ACC112 (cell line): ENCODE measurements around the gene ZNF169.
A peak's percentile ranks its signal among the peaks of the same experiment; 100 is the strongest.
"Not testable (repeated sequence)": the region's sequence is repeated elsewhere in the genome, so short reads cannot be mapped to it uniquely, and the experiment has no call there.

ENCODE experiments used
- H2AFZ ChIP-seq: fragments of 200-600 bp; sonication (generic); one replicate; pipeline ENCODE4 v1.6.0; 2017; ENCODE audit warnings: antibody characterized with exemption, low read length; ENCODE audit not compliant: unreplicated experiment
- H3K27ac ChIP-seq: fragments of 200-600 bp; sonication (generic); 2 replicates; pipeline ENCODE4 v1.5.1; 2014; ENCODE audit warnings: low read depth, mild to moderate bottlenecking, antibody characterized with exemption, low read length, moderate library complexity
- H3K27me3 ChIP-seq: fragments of 200-600 bp; sonication (generic); 2 replicates; pipeline ENCODE4 v1.6.1; 2014; ENCODE audit warnings: mild to moderate bottlenecking, antibody characterized with exemption, low read length, moderate library complexity, mixed read lengths; ENCODE audit not compliant: insufficient read depth
- H3K36me3 ChIP-seq: fragments of 200-600 bp; sonication (generic); 2 replicates; pipeline ENCODE4 v1.6.1; 2016; ENCODE audit warnings: mild to moderate bottlenecking, antibody characterized with exemption, low read length, moderate library complexity, mixed read lengths; ENCODE audit not compliant: insufficient read depth
- H3K4me1 ChIP-seq: fragments of 200-600 bp; sonication (generic); one replicate; pipeline ENCODE4 v1.6.1; 2016; ENCODE audit warnings: low read length, mixed read lengths; ENCODE audit not compliant: insufficient read depth, unreplicated experiment, control insufficient read depth
- H3K4me3 ChIP-seq: fragments of 200-600 bp; sonication (generic); 2 replicates; pipeline ENCODE4 v1.5.1; 2014; ENCODE audit warnings: mild to moderate bottlenecking, low read depth, low read length
- H3K79me2 ChIP-seq: fragments of 200-600 bp; sonication (generic); one replicate; pipeline ENCODE4 v1.6.0; 2016; ENCODE audit warnings: low read length; ENCODE audit not compliant: control insufficient read depth, unreplicated experiment, insufficient read depth

ZNF169 gene

DNA sequence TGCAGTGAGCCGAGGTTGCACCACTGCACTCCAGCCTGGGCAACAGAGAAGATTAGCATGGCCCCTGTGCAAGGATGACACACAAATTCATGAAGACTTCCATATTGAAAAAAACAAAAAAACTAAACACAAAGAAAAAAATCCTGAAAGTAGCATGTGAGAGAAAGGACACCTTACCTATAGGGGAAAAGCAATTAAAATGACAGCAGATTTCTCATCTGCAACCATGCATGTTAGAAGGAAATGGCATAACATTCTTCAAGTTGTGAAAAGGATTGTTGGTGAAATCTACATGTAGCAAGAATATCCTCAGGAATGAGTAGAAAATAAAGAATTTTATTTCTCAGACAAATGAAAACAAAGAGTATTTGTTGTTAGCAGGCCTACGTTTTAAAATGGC, 13.4 kb upstream of the ZNF169 start:
- Histone ChIP-seq H3K27me3 (no peaks in the 10 kb centered on the region), H3K79me2 (no peaks in the 10 kb centered on the region), H3K4me3 (no peak overlapping the region), H3K4me1 (no peaks in the 10 kb centered on the region), H3K27ac (no peak overlapping the region), H2AFZ (no peak overlapping the region), H3K36me3 (no peaks in the 10 kb centered on the region)

DNA sequence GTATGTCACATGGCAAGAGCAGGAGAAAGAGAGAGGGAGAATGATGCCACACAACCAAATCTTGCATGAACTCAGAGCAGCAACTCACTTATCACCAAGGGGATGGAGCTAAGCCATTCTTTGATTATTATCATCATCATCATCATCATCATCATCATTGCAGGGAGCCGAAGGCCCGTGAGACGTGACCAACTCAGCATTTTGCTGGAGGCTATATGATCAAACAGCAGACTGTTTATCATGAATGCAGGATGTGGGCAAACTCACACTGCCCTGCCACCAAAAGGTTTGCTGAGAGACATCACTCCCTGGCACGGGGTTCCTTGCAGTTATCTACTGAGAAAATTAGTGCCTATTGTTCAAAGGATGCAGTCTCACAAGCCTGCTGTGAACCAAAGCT, 8.6 kb upstream of the ZNF169 start:
- H2AFZ ChIP-seq = no peak overlapping the region
- no peak overlapping the region for H3K4me3 ChIP-seq
- H3K79me2 ChIP-seq = no peaks in the 10 kb centered on the region
- H3K36me3 ChIP-seq = no peaks in the 10 kb centered on the region
- H3K27me3 ChIP-seq = no peaks in the 10 kb centered on the region
- no peaks in the 10 kb centered on the region for H3K4me1 ChIP-seq
- H3K27ac ChIP-seq = no peak overlapping the region

DNA sequence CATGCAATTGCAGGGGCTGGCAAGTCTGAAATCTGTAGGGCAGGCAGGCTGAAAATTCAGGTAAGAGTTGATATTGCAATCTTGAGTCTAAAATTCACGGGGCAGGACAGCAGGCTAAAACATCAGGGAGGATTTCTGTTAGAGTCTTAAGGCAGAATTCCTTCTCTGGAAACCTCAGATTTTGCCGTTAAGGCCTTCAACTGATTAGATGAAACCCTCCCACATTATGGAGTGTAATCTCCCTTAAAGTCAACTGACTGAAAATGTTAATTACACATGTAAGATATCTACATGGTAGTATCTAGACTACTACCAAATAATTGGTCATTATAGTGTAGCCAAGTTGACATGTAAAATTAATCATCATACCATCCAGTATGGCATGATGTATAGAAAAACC, 3.1 kb upstream of the ZNF169 start:
- Histone ChIP-seq H2AFZ (no peak overlapping the region), H3K4me3 (no peak overlapping the region), H3K27ac (no peak overlapping the region), H3K36me3 (no peaks in the 10 kb centered on the region), H3K79me2 (peaks cover 10% of the 10 kb centered on the region), H3K4me1 (no peaks in the 10 kb centered on the region), H3K27me3 (peaks cover 22% of the 10 kb centered on the region)

DNA sequence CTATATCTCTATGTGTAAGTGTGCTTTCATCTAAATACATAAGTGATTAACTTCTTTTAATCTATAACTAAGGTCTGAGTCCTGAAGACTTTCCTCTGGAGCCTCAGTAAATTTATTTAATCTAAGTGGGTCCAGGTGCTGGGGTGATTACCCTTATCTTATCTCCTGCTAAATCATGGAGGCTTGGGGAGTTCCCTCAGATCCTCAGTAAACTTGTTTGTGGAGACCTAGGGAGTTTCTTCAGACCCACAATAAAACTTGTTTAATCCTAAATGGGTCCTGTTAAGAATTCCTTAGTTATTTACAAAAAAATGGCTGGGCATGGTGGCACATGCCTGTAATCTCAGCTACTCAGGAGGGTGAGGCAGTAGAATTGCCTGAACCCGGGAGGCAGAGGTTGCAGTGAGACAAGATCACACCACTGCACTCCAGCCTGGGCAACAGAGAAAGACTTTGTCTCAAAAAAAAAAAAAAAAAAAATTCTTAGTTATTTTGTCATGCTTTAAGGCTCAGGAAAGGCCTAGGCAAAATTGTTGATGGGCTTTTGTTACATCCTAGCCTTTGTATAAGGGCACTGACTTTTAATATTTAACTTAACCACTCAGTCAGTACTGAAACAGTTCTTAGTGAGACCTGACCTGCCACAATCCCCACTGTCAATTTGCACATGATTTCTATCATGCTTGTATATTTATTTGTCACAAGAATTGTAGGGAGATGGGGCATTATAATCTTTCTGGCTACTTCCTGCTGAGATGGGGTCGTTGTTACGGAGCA, 6.7 kb downstream of the ZNF169 start:
- H3K36me3 ChIP-seq = peaks cover 16% of the 10 kb centered on the region
- not testable (repeated sequence) for H3K4me3 ChIP-seq, H3K4me1 ChIP-seq, H2AFZ ChIP-seq, H3K27ac ChIP-seq, H3K27me3 ChIP-seq
- H3K79me2 ChIP-seq = peaks cover 12% of the 10 kb centered on the region

DNA sequence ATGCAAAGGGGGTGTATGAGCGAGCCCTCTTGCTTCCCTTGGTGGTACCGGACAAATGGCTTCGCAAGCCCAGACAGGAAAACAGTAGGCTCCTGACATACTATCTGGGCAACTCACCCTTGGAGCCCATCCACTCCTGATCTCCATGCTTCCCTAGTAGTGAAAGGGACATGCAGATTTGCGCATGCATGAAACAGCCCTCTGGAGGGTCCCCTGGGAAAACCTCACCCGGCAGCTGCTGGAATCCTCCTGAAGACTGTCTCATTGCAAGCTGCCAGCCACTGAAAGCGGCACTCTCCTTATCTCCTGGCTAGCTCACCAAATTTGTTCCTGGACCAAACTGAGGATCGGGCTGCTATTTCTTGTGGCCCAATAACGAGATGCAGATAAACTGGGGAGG, 10.2 kb downstream of the ZNF169 start:
- no peak overlapping the region for H3K27ac ChIP-seq
- H3K4me3 ChIP-seq = no peak overlapping the region
- no peak overlapping the region for H2AFZ ChIP-seq
- no peaks in the 10 kb centered on the region for H3K4me1 ChIP-seq
- peaks cover 16% of the 10 kb centered on the region for H3K79me2 ChIP-seq
- H3K36me3 ChIP-seq = peaks cover 17% of the 10 kb centered on the region
- no peaks in the 10 kb centered on the region for H3K27me3 ChIP-seq

DNA sequence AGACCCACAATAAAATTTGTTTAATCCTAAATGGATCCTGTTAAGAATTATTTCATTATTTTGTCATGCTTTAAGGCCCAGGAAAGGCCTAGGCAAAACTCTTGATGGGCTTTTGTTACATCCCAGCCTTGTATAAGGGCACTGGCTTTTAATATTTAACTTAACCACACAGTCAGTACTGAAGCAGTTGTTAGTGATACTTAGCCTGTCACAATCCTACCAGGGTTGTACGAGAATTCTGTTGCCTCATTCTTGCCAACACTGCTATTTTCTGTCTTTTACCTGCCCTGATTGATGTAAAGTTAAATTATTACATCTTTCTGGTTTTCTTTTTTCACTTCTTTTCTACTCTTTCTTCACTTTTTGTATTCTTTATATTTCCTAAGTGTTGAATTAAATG, 10.9 kb downstream of the ZNF169 start:
- Histone ChIP-seq H3K36me3 (peaks cover 16% of the 10 kb centered on the region), H2AFZ (no peak overlapping the region), H3K79me2 (peaks cover 11% of the 10 kb centered on the region), H3K27ac (no peak overlapping the region), H3K4me3 (no peak overlapping the region), H3K27me3 (no peaks in the 10 kb centered on the region), H3K4me1 (no peaks in the 10 kb centered on the region)

DNA sequence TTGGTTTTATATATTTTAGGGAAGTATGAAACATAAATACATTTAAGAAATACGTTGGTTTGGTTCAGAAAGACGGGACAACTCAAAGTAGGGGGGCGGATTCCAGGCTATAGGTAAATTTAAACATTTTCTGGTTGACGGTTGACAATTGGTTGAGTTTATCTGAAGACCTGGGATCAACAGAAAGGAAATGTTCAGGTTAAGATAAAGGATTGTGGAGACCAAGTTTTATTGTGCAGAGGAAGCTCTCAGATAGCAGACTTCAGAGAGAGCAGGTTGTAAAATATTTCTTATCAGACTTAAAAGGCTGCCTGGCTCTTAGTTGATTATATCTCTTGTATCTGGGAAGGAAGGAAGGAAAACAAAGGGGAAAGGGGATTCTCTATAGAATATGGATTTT, 17.9 kb downstream of the ZNF169 start:
- not testable (repeated sequence) for H3K4me3 ChIP-seq, H3K27me3 ChIP-seq, H3K4me1 ChIP-seq, H3K27ac ChIP-seq, H2AFZ ChIP-seq
- peaks cover 11% of the 10 kb centered on the region for H3K79me2 ChIP-seq
- H3K36me3 ChIP-seq = peaks cover 28% of the 10 kb centered on the region

DNA sequence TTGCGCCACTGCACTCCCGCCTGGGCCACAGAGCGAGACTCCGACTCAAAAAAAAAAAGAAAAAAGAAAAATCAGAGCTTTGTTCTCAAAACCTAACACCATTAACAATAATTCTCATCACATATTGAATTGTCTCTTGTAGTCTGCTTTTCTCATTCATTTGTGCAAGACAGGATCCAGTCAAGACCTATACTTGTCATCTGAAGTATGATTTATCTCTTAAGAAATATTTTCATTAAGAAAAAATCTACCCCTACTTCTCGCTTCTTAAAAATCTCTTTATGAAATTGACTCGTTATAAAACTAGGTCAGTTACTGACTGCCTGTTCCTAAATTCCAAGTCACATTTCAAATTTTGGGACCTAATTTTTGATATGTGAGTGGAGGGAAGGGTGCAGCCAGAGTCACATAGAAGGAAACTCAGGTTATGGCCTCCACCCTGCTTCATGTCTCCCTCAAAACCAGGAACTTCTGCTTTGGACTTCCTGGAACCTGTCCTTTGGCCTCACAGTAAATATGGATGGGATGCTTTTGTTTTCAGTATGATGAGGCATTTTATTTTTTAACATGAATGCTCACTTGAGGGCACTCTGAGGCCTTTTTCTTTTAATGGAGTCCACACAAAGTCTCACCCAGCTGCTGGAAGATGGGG, 18.9 kb downstream of the ZNF169 start:
- H2AFZ ChIP-seq = no peak overlapping the region
- H3K36me3 ChIP-seq = peaks cover 28% of the 10 kb centered on the region
- H3K79me2 ChIP-seq = peaks cover 6% of the 10 kb centered on the region

DNA sequence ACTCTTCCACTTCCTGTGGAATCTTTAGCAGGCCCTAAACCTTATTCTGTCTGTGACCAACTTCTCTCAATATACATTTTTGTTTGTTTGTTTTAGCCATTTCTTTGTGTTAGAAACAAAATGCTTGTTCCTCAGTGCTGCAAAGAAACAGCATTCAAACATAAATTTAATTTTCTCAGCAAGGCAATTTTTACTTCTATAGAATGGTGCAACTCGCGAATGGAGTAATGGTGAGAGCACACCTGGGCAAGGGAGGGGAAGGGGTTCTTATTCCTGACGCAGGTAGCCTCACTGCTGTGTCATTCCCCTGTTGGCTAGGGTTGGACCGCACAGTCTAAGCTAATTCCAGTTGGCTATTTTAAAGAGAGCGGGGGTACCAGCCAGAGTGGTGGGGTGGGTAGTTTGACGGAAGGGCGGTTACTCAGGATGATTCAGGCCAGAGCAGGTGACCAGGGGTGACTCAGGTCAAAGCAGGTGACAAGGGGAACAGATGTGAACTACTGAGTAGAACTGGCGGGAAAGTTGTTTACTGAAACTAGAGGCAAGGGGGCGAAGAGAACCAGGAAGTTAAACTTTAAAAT, 21.4 kb downstream of the ZNF169 start:
- Histone ChIP-seq H3K36me3 (peaks cover 25% of the 10 kb centered on the region), H3K27ac (no peak overlapping the region), H3K4me1 (peaks cover 9% of the 10 kb centered on the region)

More for the DNA sequence above, 18.9 kb downstream of the ZNF169 start:
- Histone ChIP-seq H3K27ac (peak overlapping the region; percentile 75), H3K4me1 (peaks cover 9% of the 10 kb centered on the region), H3K4me3 (no peak overlapping the region; the same call in 1 of the 2 replicates), H3K27me3 (no peaks in the 10 kb centered on the region)

DNA sequence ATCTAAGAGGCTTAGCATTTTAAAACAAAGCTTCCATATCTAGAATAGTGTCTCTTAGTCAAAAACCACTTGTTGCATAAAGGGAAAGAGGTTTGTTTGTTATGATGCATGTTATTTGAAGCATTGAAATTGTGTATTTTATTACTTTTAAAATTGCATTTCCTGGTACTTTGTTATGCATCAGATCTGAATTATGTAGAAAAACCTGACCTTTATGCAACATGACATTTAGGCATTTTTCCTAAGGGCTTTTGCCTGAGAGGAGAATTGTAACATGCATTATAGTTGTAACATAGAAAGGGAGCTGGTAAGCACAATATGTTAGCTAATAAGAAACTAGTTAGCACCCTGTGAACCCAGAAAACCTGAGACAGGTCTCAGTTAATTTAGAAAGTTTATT, 22.0 kb downstream of the ZNF169 start:
- Histone ChIP-seq H3K36me3 (peaks cover 25% of the 10 kb centered on the region), H2AFZ (no peak overlapping the region), H3K79me2 (no peaks in the 10 kb centered on the region)

More for the DNA sequence above, 21.4 kb downstream of the ZNF169 start:
- no peak overlapping the region for H2AFZ ChIP-seq
- H3K27me3 ChIP-seq = no peaks in the 10 kb centered on the region
- no peak overlapping the region for H3K4me3 ChIP-seq
- H3K79me2 ChIP-seq = no peaks in the 10 kb centered on the region

DNA sequence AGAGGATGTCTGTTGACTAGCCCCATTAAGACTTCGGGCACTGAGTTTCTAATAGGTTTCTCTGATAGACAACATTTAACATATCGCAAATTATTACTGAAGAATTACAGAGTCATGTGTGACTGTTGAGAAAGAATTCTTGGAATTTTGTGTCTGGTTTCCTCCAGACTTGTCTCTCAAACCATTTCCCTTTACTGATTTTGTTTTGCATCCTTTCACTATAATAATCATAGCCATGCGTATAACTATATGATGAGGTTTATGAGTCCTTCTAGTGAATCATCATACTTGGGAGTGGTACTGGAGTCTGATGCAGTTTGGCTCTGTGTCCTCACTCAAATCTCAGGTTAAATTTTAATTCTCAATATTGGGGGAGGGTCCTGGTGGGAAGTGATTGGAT, 27.0 kb downstream of the ZNF169 start:
- Histone ChIP-seq H3K36me3 (peaks cover 21% of the 10 kb centered on the region), H3K79me2 (no peaks in the 10 kb centered on the region), H3K27ac (no peak overlapping the region), H3K4me3 (no peak overlapping the region), H3K27me3 (no peaks in the 10 kb centered on the region), H3K4me1 (no peaks in the 10 kb centered on the region), H2AFZ (no peak overlapping the region)

More for the DNA sequence above, 22.0 kb downstream of the ZNF169 start:
- no peak overlapping the region for H3K27ac ChIP-seq
- H3K4me3 ChIP-seq = no peak overlapping the region
- no peaks in the 10 kb centered on the region for H3K27me3 ChIP-seq
- H3K4me1 ChIP-seq = peaks cover 9% of the 10 kb centered on the region
